HCEC 1CT (cell line): Measurements from ENCODE around the gene CDK18.
"Not testable (repeated sequence)": the region's sequence is repeated elsewhere in the genome, so short reads cannot be mapped to it uniquely, and the experiment has no call there.

ENCODE experiments used
- DNase-seq: peaks from one replicate; pipeline ENCODE4 v3.0.0-alpha.2; 2017

The CDK18 gene

DNA sequence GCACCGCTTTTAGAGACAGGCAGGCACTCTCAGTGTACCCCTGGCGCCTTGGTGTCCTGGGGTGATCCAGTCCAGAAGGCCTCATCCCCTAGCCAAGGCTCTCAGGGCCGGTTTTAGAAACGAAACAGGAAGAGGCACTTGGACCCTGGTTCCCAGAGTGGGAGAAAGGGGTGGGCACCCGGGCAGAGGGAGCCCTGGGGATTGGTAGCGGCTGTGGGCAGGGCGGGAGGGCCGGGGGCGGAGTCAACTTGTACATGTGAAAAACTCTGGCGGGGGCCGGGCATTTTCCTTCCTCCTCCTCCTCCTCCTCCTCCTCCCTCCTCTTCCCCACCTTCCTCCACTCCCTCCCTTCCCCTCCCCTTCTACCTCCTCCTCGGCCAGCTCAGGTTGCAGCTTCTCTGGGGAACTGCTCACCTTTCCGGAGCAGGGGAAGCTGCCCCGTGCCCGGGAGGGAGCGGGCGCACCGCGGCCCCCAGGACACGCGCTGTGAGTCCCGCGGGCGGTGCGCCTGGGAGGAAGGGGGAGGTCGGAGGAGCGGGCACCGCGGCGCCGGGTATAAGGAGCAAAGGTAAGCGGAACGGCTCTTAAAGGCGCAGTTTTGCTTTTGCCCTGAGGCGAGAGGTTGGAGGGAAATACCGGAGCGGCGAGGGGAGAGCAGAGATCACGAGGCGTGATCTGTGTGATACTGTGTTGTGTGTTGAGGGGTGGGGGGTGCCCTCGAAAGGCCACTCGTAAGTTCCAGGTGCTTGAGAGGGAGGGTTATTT lies at the start of gene CDK18:
Gene CDK18, plus strand, starts transcription at position 359 of the 765 bp plus-strand sequence. CDS start 18,499 bp downstream, outside the sequence.
- no peak for DNase-seq

DNA sequence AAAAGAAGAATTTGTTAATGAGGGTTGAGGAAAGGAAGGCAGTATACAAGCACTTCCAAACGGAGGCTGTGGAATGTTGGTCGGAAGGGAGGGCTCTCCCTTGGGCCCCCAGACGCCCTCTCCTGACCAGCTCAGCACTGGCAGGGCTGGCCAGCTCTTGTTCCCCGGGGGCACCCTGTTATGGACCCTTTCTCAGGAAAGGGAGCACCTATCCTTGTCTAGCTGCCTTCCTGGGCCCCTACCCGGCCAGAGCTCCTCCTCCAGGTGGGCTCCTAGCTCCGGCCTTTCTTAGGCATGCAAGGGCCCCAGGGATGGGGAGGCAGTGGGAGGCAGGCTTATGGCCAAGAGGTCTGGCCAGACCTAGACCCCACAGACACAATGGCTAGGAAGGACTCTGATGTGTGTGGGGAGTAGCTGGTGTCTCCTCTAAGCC lies 49.5 kb upstream of the CDK18 start:
- DNase-seq = no peak

GRCh38 chr1:205455581-205456382 lies 48.7 kb upstream of the CDK18 start, which contains the start of gene BLACAT1:
Gene BLACAT1, minus strand, starts transcription at chr1:205456045.
- no peak for DNase-seq

GRCh38 chr1:205456383-205456867 lies 48.0 kb upstream of the CDK18 start:
- DNase-seq = no peak

- no peak for DNase-seq
These were observed 47.4 kb upstream of the CDK18 start for GRCh38 chr1:205456868-205457745.

GRCh38 chr1:205458777-205459566 lies 45.5 kb upstream of the CDK18 start:
- DNase-seq = peak; percentile 23

- no peak for DNase-seq
These were observed 39.1 kb upstream of the CDK18 start for GRCh38 chr1:205465392-205465791.

GRCh38 chr1:205466595-205467220 lies 37.8 kb upstream of the CDK18 start:
- no peak for DNase-seq

DNA sequence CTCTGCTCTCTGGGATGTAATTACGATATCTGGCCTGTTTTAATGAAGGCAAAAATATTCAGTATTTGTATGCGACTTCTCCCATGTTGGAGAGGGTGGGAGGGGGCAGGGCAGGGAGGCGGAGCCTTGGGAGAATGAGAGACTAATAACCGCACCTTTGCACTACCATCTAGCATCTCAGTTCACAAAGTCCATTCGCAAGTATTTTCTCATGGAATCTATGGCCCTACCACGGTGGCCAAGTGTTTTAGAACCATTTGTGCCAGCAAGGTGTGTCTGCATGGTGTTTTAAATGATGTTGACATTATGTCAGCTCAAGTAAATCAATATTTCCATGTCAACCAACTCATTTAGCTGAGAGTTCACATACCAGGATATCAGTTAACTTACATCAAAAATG lies 34.3 kb upstream of the CDK18 start:
- DNase-seq = no peak

- no peak for DNase-seq
These were observed 31.6 kb upstream of the CDK18 start for GRCh38 chr1:205472737-205473441.

DNA sequence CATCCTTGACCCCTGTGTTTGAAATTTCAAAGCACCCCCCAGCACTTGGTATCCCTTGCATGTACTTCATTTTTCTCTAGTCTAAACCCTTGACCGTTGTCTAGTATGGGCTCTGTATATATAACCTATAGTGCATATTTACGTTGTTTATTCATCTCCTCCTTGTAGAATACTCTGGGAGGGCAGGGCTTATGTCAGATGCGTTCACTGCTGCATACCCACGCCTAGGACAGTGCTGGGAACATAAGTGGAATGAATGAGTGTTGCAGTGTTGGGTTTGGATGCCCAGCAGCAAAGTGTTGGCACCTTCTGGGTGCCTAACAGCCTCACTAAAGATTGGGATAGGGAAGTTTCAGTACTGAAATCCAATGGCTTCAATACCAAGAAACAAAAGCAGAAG lies 31.0 kb upstream of the CDK18 start:
- no peak for DNase-seq

- DNase-seq = no peak
These were observed 30.5 kb upstream of the CDK18 start for GRCh38 chr1:205473966-205474365.

DNA sequence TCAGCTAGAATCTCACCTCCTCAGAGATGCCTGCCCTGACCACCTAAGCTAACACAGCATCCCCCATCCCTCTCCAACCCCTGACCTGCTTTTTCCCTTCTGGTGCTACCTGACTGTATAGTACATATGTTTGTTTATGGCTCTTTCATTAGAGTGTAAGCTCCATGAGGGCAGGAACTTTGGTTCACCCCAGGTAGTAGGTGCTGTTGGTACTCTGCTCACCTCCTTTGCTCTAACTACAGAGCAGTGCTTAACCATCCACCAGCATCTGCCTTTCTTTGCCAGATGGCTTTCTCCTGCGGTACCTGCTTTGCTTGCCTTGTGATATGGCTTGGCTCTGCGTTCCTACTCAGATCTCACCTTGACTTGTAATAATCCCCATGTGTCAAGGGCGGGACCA lies 29.9 kb upstream of the CDK18 start:
- DNase-seq = no peak

DNA sequence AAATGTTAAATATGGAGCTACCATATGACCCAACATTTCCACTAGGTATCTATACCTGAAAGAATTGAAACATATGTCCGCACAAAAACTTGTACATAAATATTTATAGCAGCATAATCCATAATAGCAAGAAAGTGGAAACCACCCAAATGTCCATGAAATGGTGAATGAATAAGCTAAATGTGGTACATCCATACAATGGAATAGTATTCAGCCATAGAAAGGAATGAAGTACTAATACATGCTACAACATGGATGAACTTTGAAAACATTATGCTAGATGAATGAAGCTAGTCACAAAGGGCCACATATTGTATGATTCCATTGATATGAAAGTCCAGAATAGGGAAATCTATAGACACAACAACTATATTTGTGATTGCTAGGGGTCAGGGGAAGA lies 28.6 kb upstream of the CDK18 start:
- no peak for DNase-seq

DNA sequence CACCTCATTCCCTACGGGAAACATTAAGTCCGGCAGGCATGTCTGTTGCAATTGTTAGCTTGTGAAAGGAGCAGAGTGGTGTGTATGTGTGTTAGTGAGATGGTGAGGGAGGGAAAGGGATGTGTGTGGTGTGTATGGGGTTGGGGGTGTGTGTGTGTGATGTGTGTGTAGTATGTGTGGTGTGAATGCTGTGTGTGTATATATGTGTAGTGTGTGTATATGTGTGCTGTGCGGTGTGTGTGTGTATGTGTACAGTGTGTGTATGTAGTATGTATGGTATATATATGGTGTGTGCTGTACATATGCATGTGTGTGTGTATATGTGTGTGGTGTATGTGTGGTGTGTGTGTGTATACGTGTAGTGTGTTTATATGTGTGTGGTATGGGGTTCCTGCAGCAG lies 27.8 kb upstream of the CDK18 start:
- no peak for DNase-seq

- DNase-seq = no peak
These were observed 27.2 kb upstream of the CDK18 start for GRCh38 chr1:205477121-205477758.

DNA sequence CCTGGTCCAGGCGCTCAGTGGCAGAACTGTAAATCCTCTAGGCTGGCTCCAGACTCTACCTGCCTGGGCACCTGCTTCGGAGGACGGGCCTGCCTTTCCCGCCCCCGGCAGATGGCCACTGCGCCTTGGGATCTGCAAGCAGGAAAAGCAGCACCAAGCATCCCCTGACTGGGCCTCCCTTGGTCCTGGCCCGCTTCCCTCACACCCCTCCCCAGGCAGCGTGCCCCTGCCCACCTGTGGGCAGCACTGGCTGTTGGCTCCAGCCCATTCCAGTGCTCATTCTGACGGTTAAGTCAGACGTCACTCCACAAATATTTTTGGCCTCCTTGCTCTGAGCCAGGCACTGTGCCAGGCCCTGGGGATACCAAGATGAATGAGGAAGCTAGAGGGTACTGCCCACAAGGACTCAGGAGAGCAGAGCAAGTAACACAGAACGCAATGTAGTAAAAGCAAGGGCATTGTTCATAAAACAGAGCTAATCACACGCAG lies 26.7 kb upstream of the CDK18 start:
- DNase-seq = no peak

GRCh38 chr1:205478985-205479384 lies 25.5 kb upstream of the CDK18 start:
- DNase-seq = not testable (repeated sequence)

DNA sequence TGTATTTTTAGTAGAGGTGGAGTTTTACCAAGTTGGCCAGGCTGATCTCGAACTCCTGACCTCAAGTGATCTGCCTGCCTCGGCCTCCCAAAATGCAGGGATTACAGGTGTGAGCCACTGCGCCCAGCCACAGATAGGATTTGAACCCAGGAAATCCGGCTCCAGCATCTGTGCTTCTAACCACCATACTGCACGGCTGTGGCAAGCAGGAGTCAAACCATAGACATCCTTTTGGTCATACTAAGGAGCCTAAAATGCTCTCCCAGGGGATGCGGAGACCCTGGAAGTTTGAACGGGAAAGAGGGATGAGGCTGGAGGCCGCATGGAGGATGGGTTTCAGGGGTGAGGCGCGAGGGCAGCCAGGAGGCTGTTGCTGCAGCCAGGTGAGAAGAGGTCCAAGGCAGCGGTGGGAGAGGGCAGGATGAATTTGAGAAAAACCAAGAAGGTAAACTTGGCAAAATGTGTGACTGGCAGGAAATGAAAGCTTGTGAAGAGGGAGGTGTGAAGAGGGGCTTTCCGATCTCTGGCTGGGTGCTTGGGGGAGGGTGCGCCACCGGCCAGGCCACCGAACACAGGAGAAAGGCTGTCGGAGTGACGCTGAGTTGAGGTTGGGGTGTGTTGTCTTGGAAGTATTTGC lies 24.0 kb upstream of the CDK18 start:
- no peak for DNase-seq

- DNase-seq = no peak
These were observed 23.3 kb upstream of the CDK18 start for GRCh38 chr1:205481218-205481617.
